ENCODE data around the gene LPAR3. TPM values are rescaled to one million over a fixed set of nuclear protein-coding genes. Genes with fewer than 3 reads are reported as not detected.

Gene LPAR3
- total and polyA plus RNA-seq, 7 experiments from 2014 or later: 0.29 to 1.1 (median 0.97) TPM

DNA sequence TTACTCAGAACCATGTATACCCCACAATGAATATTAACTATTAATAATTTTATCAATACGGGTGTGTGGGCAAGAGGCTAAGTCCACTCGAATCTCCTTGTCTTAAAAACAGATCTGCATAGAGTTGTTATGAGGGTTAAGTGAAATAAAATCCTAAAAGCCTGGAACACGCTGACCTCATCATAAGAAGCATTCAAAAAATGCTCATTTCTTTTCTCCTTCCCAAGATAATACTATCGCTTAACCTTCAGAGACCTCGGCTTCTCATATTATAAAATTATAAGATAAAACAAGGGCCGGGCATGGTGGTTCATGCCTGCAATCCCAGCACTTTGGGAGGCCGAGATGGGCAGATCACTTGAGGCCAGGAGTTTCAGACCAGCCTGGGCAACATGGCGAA, 35.1 kb downstream of the LPAR3 start:
- Histone ChIP-seq H3K9me3 (ENCODE audit: control insufficient read depth in 2 of 3, low read length in 3 of 3) (no peaks in the 10 kb centered on the region), H3K27ac (ENCODE audit: low read depth, low read length) (no peak overlapping the region), H3K4me3 (ENCODE audit: low read length) (no peak overlapping the region), H3K36me3 (ENCODE audit: control insufficient read depth in 2 of 3, insufficient read depth in 3 of 3, low read length in 3 of 3) (no peaks in the 10 kb centered on the region), H3K4me1 (ENCODE audit: control insufficient read depth in 2 of 2, insufficient read depth in 2 of 2, low read length in 2 of 2) (peaks cover 30 to 46% of the 10 kb centered on the region in 2 donors), H3K27me3 (ENCODE audit: control insufficient read depth in 2 of 2, insufficient read depth in 2 of 2, low read length in 2 of 2) (no peaks in the 10 kb centered on the region)
- H3K4me3 Mint-ChIP-seq: no peak overlapping the region
- intact Hi-C loops (cut with micrococcal nuclease): loop anchor here (10.0 kb wide), 2 partner anchors 137 to 423 kb away; partner anchors contain the start of gene MCOLN2 (in 1 of the 2)
- H3K27ac Mint-ChIP-seq: no peak overlapping the region
- peaks cover 38 to 77% (median 69%) of the 10 kb centered on the region in 7 donors for H3K4me1 Mint-ChIP-seq
- H3K36me3 Mint-ChIP-seq: peaks cover 0 to 28% (median 0%) of the 10 kb centered on the region in 5 donors
- ChIA-PET POLR2A (no interaction called here), CTCF (no interaction called here)
- ATAC-seq: no peak
- no peak for DNase-seq
- H3K9me3 Mint-ChIP-seq: peaks cover 0 to 19% (median 0%) of the 10 kb centered on the region in 11 donors
- H3K27me3 Mint-ChIP-seq: peaks cover 0 to 6% (median 0%) of the 10 kb centered on the region in 5 donors

DNA sequence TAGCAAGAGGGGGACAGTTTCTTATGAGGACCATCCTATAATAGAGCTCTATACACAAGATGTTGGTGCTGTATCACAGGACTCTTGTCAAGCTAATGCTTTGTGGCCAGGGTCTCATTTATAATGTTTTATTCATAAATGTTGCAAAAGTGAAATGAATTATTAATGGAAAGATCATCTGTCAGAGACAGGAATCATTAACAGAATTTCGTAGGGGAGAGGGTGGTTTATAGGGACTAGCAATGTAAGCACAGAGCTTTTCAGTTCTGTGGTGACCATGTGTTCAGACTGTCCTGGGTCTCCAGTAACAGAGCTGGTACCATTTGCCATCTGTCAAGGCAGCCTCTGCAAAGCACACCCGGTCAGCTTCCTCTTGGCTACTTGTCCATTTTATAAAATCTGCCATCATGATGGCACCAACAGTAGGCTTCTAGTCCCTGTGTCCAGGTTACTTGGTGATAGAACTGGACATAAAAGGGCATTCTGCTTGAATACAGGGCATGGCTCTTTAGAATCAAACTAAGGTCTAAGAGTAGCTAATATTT, 36.2 kb downstream of the LPAR3 start:
- Histone ChIP-seq H3K27me3 (ENCODE audit: control insufficient read depth in 2 of 2, insufficient read depth in 2 of 2, low read length in 2 of 2) (no peaks in the 10 kb centered on the region), H3K9me3 (ENCODE audit: control insufficient read depth in 2 of 3, low read length in 3 of 3) (no peaks in the 10 kb centered on the region), H3K4me1 (ENCODE audit: control insufficient read depth in 2 of 2, insufficient read depth in 2 of 2, low read length in 2 of 2) (peaks cover 20 to 35% of the 10 kb centered on the region in 2 donors), H3K27ac (ENCODE audit: low read depth, low read length) (no peak overlapping the region), H3K36me3 (ENCODE audit: control insufficient read depth in 2 of 3, insufficient read depth in 3 of 3, low read length in 3 of 3) (no peaks in the 10 kb centered on the region), H3K4me3 (ENCODE audit: low read length) (no peak overlapping the region)
- intact Hi-C loops (cut with micrococcal nuclease): loop anchor here (10.0 kb wide), 2 partner anchors 138 to 422 kb away; partner anchors contain the start of gene MCOLN2 (in 1 of the 2)
- ATAC-seq (no peak), DNase-seq (no peak)
- CTCF ChIA-PET: interaction anchor here (1.2 kb wide), 1 partner anchor 88 kb away, joined by 5 read pairs; no protein-coding TSS in a partner anchor
- H3K4me3 Mint-ChIP-seq: no peak overlapping the region
- POLR2A ChIA-PET: interaction anchor here (1.6 kb wide), 1 partner anchor 8 kb away, joined by 5 read pairs; no protein-coding TSS in a partner anchor
- H3K36me3 Mint-ChIP-seq: peaks cover 0 to 31% (median 0%) of the 10 kb centered on the region in 5 donors
- H3K27ac Mint-ChIP-seq: peak overlapping the region in 3 of 9 donors; percentile 12 to 58 (median 20)
- H3K4me1 Mint-ChIP-seq: peaks cover 29 to 72% (median 67%) of the 10 kb centered on the region in 7 donors
- H3K9me3 Mint-ChIP-seq: peaks cover 0 to 19% (median 0%) of the 10 kb centered on the region in 11 donors
- H3K27me3 Mint-ChIP-seq: peaks cover 0 to 6% (median 0%) of the 10 kb centered on the region in 5 donors

DNA sequence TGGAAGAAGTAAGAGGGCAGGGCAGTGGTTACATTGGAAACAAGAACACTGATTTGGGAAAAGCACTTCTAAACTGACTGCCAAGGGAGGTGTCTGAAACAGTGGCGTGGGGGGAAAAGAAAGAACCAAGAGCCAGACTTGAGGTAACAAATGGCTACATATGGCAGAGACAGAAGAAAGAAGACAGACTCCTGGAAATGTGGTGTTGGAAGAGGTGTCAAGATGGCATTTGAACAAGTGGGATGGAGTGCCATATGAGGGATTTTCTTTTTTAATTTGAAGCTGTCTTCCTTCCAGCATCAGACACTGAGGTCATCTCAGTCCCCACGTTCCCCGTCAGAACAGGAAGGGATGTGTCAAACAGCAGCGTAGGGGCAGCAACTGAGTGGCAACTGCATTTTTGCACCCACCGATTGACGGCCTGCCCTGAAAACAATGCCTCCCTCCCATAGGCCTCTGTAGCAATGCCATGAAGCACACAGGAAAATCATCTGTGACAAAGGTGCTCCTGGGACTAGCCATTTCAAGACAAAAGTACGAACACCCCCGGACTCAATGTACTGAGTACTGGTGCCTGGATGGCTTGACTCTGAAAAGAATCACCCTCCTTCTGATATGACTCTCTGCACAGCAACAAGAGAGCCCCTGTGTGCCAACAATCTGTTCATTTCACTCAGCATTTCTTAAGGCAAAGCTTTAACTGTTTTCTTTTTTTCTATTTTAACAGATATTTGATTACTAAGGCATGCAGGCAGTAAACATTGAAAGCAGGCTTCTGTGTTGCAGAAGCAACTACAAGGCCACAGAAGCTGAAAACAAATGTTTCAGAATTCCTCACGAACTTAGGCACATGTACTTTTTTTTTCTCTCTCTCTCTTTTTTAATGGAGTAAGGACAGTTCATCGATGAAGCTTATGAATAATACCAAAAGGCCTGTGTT, 37.0 kb downstream of the LPAR3 start:
- H3K4me1 ChIP-seq (ENCODE audit: control insufficient read depth in 2 of 2, insufficient read depth in 2 of 2, low read length in 2 of 2): peaks cover 14 to 28% of the 10 kb centered on the region in 2 donors
- ChIA-PET POLR2A (interaction anchor here (1.6 kb wide), 1 partner anchor 9 kb away, joined by 5 read pairs; no protein-coding TSS in a partner anchor), CTCF (interaction anchor here (1.2 kb wide), 1 partner anchor 89 kb away, joined by 5 read pairs; no protein-coding TSS in a partner anchor)
- H3K9me3 ChIP-seq (ENCODE audit: control insufficient read depth in 2 of 3, low read length in 3 of 3): no peaks in the 10 kb centered on the region
- Mint-ChIP-seq H3K27ac (peak overlapping the region in 6 of 9 donors; percentile 12 to 98 (median 65)), H3K4me1 (peaks cover 23 to 64% (median 60%) of the 10 kb centered on the region in 7 donors), H3K36me3 (peaks cover 0 to 32% (median 0%) of the 10 kb centered on the region in 5 donors), H3K9me3 (peaks cover 0 to 19% (median 0%) of the 10 kb centered on the region in 11 donors), H3K4me3 (peak overlapping the region in 1 of 10 donors; percentile 0), H3K27me3 (peaks cover 0 to 8% (median 0%) of the 10 kb centered on the region in 5 donors)
- intact Hi-C loops (cut with micrococcal nuclease): loop anchor here (2.0 to 10.0 kb wide), 4 partner anchors 81 to 421 kb away; partner anchors contain the start of genes MCOLN2 (in 1 of the 2) and SSX2IP (in 1 of the 2)
- no peak for DNase-seq
- H3K36me3 ChIP-seq (ENCODE audit: control insufficient read depth in 2 of 3, insufficient read depth in 3 of 3, low read length in 3 of 3): no peaks in the 10 kb centered on the region
- no peak for ATAC-seq
- H3K27ac ChIP-seq (ENCODE audit: low read depth, low read length): no peak overlapping the region
- no peak overlapping the region for H3K4me3 ChIP-seq (ENCODE audit: low read length)
- H3K27me3 ChIP-seq (ENCODE audit: control insufficient read depth in 2 of 2, insufficient read depth in 2 of 2, low read length in 2 of 2): no peaks in the 10 kb centered on the region

DNA sequence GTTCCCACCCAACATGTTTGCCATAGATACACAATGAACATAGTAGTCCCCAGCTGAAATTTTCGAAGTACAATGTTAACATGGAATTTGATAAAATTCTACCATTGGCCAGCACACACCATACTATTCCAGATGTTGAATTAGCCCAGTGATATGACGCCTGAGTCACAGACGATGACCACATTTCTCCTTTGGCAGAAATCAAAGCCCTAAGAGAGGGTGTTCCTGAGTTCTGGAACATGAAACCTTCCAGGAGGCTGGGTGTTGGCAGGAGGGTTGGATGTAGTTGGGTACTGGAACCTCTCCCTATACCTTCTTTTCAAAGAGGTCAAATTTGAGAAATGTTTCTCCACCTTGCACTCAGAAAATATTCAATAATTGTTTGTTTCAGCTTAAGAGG, 37.8 kb downstream of the LPAR3 start:
- DNase-seq: no peak
- H3K4me1 Mint-ChIP-seq: peaks cover 23 to 59% (median 55%) of the 10 kb centered on the region in 7 donors
- Histone ChIP-seq H3K9me3 (ENCODE audit: control insufficient read depth in 2 of 3, low read length in 3 of 3) (no peaks in the 10 kb centered on the region), H3K27ac (ENCODE audit: low read depth, low read length) (no peak overlapping the region), H3K4me3 (ENCODE audit: low read length) (no peak overlapping the region), H3K36me3 (ENCODE audit: control insufficient read depth in 2 of 3, insufficient read depth in 3 of 3, low read length in 3 of 3) (no peaks in the 10 kb centered on the region), H3K27me3 (ENCODE audit: control insufficient read depth in 2 of 2, insufficient read depth in 2 of 2, low read length in 2 of 2) (no peaks in the 10 kb centered on the region), H3K4me1 (ENCODE audit: control insufficient read depth in 2 of 2, insufficient read depth in 2 of 2, low read length in 2 of 2) (peaks cover 14 to 28% of the 10 kb centered on the region in 2 donors)
- peak overlapping the region in 7 of 9 donors; percentile 42 to 98 (median 87) for H3K27ac Mint-ChIP-seq
- peaks cover 0 to 15% (median 0%) of the 10 kb centered on the region in 11 donors for H3K9me3 Mint-ChIP-seq
- peaks cover 0 to 30% (median 0%) of the 10 kb centered on the region in 5 donors for H3K36me3 Mint-ChIP-seq
- intact Hi-C loops (cut with micrococcal nuclease): loop anchor here (2.0 to 10.0 kb wide), 4 partner anchors 82 to 420 kb away; partner anchors contain the start of genes MCOLN2 (in 1 of the 2) and SSX2IP (in 1 of the 2)
- H3K27me3 Mint-ChIP-seq: peaks cover 0 to 8% (median 0%) of the 10 kb centered on the region in 5 donors
- H3K4me3 Mint-ChIP-seq: peak overlapping the region in 4 of 10 donors; percentile 0 to 52 (median 20)
- POLR2A ChIA-PET: interaction anchor here (1.6 kb wide), 1 partner anchor 10 kb away, joined by 5 read pairs; no protein-coding TSS in a partner anchor
- no peak for ATAC-seq
- CTCF ChIA-PET: no interaction called here

DNA sequence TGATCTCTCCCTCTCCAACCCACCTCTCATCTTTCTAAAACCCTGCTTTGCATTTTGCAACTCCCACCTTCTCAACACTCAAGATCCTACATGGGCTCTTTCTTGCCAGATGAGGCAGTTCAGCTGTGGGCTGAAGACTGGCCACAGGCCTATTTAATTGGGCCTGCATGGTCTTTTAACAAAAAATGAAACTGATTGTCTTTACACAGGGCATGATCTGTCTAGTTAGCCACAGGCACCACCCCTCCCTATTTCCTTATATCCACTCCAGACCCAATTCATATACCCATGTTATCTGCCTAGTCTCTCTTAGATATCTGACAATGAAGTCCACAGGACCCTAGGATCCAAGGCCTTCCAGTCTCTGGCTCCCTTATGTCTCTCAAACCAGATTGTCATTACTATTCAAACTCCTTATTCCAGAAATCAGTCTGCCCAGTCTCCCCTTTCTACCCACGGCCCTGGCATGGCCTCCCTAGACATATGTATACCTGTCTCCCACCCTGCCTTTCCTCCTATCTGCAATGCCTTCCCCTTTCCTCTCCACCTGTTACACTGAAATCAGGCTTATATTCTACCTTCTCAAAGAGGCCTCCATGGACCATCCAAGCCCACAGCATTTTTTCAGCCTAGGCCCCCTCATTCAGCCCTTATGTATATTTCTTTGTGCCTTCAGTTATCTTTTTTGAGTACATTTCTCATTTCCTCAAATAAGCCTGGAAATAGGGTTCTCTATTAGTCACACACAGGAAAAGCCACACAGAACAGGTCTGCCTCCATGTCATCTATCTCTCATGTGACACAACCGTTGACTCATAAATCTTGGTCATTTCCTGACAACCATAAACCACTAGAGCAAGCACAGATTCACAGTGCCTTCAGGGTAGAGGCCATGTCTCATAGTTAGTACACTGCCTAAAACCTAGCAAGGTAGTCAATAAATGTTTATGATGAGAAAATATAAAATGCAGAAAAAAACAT, 39.0 kb downstream of the LPAR3 start:
- POLR2A ChIA-PET: no interaction called here
- Mint-ChIP-seq H3K4me3 (peak overlapping the region in 6 of 10 donors; percentile 0 to 70 (median 14)), H3K4me1 (peaks cover 23 to 52% (median 45%) of the 10 kb centered on the region in 7 donors), H3K27ac (peak overlapping the region; percentile 54 to 98 (median 87)), H3K27me3 (peaks cover 0 to 8% (median 0%) of the 10 kb centered on the region in 5 donors), H3K9me3 (peaks cover 0 to 15% (median 0%) of the 10 kb centered on the region in 11 donors), H3K36me3 (peaks cover 0 to 30% (median 0%) of the 10 kb centered on the region in 5 donors)
- ATAC-seq: peak; percentile 96
- Histone ChIP-seq H3K27ac (ENCODE audit: low read depth, low read length) (peak overlapping the region; percentile 5), H3K36me3 (ENCODE audit: control insufficient read depth in 2 of 3, insufficient read depth in 3 of 3, low read length in 3 of 3) (no peaks in the 10 kb centered on the region), H3K9me3 (ENCODE audit: control insufficient read depth in 2 of 3, low read length in 3 of 3) (no peaks in the 10 kb centered on the region), H3K4me3 (ENCODE audit: low read length) (no peak overlapping the region), H3K4me1 (ENCODE audit: control insufficient read depth in 2 of 2, insufficient read depth in 2 of 2, low read length in 2 of 2) (peaks cover 14 to 17% of the 10 kb centered on the region in 2 donors), H3K27me3 (ENCODE audit: control insufficient read depth in 2 of 2, insufficient read depth in 2 of 2, low read length in 2 of 2) (no peaks in the 10 kb centered on the region)
- peak in 8 of 9 donors; percentile 16 to 56 (median 41) for DNase-seq
- CTCF ChIA-PET: interaction anchor here (0.7 kb wide), 1 partner anchor 101 kb away, joined by 3 read pairs; no protein-coding TSS in a partner anchor
- intact Hi-C loops (cut with micrococcal nuclease): loop anchor here (1.0 to 10.0 kb wide), 8 partner anchors 8 to 777 kb away; partner anchors contain the start of genes BCL10 (in 1 of the 2), MCOLN2 (in 1 of the 2) and SSX2IP (in 1 of the 2)
